Activated T-cell treated with anti-CD3 and anti-CD28 coated beads, Interleukin-2, amount 50 U/mL, for 1 hour (primary cell): ENCODE measurements around the gene PLCB1.
"Not testable (repeated sequence)": the region's sequence is repeated elsewhere in the genome, so short reads cannot be mapped to it uniquely, and the experiment has no call there.

Experiments
- DNase-seq: peaks from one replicate; pipeline ENCODE4 v3.0.0-alpha.2; 2020

Gene PLCB1

GRCh38 chr20:8423482-8423881, 291.4 kb downstream of the PLCB1 start:
- DNase-seq, result no peak

DNA sequence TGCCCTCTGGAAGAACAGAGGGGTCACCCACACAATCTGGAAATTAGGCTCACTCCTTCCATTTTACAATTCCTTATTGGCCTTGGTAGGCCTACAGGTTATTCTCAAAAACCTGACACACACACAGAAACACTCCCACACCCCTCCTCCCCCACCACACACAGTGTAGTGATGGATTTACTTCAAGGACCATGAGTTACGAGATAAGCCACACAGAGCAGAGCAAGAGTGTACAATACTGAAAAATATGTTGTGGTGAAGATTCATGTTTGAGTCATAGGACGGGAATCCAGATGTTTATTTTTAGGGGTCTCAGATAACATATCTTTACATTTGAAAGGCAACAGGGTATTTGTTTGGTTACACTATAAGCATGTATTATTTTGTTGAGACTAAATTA, 291.9 kb downstream of the PLCB1 start:
- DNase-seq, result no peak

DNA sequence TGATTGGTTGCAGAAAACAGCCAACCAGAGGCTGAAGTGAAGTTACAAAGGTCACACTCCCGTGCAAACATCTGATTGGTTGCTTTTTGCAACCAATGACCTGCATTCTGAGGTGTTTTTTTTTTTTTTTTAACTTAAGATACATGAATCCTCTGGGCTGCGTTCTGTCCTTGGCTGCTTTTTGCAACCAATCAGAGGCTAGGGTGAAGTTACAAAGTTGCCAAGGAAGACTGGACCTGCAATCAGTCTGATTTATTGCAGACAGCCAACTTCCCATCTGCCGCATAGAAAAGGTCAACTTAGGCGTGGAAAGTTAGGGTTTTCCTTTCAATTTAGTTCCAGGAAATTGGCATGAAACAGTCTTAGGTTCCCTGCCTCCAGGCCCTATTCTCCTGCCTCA, 292.9 kb downstream of the PLCB1 start:
- DNase-seq, result no peak

DNA sequence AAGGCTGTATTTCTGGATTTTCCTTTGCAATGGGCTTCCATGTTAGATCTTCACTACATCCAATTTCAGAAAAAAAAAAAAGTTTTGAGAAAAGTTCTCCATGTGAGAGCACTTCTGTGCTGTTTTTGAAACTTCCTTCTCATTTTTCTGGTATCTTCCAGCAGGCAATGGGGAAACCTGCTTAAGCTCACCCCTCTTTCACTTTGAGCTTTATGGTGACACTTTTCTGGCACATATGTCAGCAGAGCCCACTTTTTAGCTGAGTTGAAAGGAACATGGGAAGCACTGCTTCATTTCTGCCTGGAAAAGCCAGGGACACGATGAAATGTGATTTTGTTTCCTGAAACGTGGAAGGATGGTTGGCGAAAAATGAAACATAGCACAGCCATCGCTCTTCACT, 293.7 kb downstream of the PLCB1 start:
- no peak for DNase-seq

DNA sequence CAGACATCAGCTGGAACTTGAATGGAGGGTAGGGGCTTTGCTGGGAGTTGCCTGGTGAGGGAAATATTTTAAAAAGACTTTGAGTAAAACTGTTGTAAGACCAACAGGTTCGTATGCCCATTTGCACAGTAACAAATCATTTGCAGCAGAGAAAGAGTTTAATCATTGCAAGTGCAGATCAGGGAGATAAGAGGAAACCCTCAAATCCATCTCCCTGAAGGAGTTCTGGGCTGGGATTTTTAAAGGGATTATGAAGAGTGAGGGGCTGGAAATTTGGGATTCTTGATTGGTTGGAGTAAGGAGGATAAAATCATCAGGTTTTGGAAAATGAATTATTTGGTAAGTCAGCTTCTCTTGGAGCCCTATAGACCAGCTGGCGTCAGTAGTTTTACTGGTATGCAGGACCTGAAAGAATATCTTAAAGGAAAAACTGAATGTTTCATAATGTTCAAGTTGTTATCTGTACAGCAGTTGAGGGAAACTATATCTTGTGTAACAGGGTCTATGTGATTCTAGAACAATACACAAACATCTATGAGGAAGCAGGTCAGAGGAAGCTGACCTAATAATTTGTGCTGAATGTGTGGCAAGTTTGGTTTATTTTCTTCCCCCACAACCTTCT, 295.5 kb downstream of the PLCB1 start:
- DNase-seq, result no peak

GRCh38 chr20:8428988-8429387, 296.9 kb downstream of the PLCB1 start:
- DNase-seq, result no peak

DNA sequence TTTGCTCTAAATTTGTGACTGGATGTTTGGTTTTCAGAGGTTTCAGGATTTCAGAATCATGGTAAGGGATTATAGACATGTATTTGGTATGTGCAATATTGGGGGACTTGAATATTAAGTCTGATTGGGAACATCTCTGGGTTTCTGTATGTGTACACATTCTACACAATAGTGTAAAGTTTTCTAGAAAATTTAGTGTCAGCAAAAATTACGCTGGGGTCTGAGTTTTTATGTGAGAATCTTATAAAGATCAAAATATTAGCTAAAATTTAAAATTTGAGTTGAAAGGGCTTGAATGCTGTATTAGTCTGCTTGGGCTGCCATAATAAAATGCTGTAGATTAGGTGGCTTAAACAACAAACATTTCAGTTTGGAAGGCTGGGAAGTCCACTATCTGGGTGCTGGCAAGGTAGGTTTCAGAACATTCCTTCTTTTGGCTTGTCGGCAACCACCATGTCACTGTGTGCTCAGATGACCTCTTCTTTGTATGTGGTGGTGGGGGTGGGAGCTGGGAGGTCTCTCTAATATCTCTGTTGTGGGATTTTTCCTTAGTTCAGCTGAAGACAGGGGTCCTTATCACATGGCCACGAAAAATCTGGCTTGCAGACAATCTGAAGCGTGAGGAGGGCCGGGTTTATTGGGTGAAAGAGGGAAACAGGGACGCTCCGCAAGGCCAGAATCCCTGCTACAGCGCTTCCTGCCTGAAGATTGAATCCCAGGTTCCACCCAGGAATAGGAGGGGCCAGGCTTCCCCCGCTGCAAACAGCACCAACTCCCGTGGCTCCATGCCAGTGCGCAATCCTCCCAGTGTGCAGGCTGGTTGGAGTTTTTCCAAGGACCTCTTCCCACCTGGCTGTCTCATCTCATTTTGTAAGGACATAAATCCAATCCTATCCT, 299.7 kb downstream of the PLCB1 start:
- no peak for DNase-seq

- no peak for DNase-seq
These were observed 300.5 kb downstream of the PLCB1 start for GRCh38 chr20:8432435-8433148.

DNA sequence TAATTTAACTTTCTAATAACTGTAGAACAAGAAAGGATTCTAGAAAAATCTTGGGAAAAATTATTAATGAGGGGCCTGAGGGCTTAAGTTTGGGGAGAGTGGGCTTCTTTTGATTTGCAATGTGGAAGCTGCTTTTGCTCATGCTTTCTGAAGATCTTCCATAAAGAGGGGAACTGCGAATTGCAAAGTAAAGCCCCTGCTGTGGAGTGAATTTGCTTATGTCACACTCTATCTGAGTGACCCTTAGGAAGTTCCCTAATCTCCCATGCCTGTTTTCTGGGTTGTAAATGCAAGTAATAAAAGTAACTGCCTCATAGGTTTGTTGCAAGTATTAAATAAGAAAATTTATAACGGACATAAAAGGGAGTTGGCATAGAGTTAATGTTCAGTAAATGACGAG, 301.2 kb downstream of the PLCB1 start:
- no peak for DNase-seq

GRCh38 chr20:8434326-8434876, 302.3 kb downstream of the PLCB1 start:
- DNase-seq, result no peak

- no peak for DNase-seq
These were observed 303.4 kb downstream of the PLCB1 start for GRCh38 chr20:8435285-8436035.

DNA sequence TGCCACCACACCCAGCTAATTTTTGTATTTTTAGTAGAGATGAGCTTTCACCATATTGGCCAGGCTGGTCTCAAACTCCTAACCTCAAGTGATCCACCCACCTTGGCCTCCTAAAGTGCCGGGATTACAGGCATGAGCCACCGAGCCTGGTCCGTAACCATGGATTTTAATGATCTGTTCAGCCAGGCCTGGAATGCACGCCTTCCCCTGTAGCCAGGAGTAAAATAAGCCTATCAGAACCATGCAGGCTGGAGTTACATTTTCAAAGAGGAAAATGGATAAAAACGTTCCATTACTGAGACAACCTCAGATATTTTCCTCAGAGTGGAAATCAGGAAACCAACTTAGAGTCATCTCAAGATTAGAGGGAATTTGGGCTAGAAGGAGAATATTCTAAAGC, 304.9 kb downstream of the PLCB1 start:
- not testable (repeated sequence) for DNase-seq

DNA sequence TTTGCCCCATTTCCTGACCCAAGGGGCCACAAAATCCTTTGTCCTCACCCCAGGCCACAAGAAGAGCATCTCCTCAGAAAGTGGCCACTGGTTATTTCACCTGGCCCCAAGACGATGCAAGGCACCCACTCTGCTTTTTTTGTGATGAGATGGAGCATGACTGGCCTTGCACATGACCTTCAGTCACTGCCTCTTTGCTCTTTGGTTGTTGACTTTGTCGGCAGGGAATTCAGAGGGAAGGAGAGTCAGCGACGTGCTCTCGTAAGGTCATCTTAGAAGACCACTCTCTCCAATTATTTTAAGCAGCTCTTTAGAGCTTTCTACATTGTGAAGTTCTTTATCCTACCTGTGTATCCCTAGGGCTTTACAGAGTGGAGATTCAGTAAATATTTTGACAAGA, 306.7 kb downstream of the PLCB1 start:
- no peak for DNase-seq

DNA sequence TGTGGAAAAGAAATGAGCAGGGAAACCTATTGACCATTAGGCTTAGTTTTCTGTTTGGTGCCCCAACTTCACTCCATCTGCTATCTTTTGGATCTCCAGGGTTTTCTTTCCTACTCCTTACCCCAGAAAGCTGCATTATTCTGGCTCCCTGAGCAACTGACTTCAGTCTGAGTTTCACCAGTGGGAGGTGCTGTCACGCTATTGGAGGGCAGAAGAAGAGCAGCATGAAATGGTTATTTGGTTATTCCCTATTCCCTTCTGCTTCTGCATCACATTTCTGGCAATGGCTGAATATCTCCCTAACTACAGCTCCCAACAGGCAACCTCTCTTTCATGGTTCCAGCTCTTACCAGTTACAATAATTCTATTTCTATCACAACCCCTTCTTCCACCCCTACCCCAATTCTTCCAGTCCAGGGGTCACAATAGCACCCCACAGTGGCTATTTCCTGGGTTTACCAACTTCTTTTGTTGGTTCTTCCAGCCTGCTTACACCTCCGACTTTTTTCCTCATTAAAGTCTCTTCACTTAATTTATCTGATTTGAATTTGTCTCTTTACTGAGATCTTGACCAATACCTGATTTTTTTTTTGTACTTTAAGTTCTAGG, 311.5 kb downstream of the PLCB1 start:
- DNase-seq, result no peak

- DNase-seq, result no peak
These were observed 315.4 kb downstream of the PLCB1 start for GRCh38 chr20:8447262-8448120.

GRCh38 chr20:8449123-8449522, 317.1 kb downstream of the PLCB1 start:
- no peak for DNase-seq

DNA sequence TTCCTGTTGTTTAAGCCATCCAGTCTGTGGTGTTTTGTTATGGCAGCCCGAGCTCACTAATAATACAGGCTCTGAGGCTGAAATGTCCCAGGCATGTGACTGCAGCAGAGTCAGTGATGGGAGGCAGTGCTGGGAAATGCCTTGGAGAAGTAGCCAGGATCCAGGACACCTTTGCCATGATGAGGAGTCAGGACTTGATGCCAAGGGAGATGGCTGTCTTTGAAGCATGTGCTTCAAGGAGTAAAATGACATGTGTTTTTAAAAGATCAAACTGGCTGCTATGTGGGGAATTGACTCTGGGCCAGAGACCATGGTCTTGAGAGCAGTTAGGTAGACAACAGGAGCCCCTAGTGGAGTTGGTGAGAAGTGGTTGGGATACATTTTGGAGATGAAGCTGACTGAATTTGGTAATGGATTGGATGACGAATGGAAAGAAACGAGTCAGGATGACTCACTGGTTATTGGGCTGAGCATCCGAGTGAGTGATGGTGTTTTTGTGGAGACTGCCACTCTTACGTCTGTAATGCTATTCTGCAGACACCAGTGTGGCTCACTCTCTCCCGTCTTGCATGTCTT, 322.2 kb downstream of the PLCB1 start:
- DNase-seq, result no peak

DNA sequence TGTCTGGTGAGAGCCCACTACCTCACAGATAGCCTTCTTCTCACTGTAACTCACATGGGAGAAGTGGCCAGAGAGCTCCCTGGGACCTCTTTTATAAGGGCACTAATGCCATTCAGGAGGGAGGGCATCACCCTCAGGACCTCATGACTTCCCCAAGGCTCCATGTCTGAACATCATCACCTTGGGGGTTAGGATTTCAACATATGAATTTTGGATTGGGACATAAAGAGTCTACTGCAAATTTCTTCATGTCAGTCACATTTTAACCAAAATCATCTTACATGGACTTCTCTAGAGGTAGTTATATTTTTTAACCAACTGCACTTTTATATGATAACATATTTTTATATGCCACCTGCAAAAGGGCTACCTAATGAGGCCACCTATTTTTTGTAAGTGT, 324.7 kb downstream of the PLCB1 start:
- DNase-seq, result no peak

- no peak for DNase-seq
These were observed 325.9 kb downstream of the PLCB1 start for GRCh38 chr20:8457978-8458377.

- no peak for DNase-seq
These were observed 329.1 kb downstream of the PLCB1 start for GRCh38 chr20:8461186-8461585.

DNA sequence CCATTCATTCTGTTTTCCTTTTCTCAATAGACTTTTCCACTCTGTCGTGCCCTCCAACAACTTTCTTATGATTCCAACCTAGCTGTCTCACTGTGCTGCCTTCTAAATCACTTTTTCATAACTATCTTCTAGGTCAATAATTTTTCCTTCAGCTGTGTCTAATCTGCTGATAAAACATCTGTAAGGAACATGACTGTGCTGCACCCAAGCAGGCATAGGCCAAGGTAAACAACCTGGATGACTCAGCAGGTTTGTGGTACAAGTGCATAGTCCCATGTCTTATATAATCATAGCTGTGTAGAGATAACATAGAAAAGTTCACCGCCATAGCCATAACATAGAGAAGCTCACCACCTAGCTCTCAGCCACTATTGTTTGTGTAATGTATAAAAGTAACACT, 332.3 kb downstream of the PLCB1 start:
- DNase-seq, result no peak
